NCI-H748 (cell line): ENCODE measurements around the gene BBLN.
A peak's percentile ranks its signal among the peaks of the same experiment; 100 is the strongest.

Experiments used
- DNase-seq: peaks from one replicate; lab custom pipeline; 2025; ENCODE audit not compliant: unreplicated experiment; lab: John Stamatoyannopoulos, UW

BBLN gene

GRCh38 chr9:128144239-128145181 is 15.6 kb upstream of the BBLN start:
- DNase-seq = no peak

GRCh38 chr9:128145536-128145935 is 14.5 kb upstream of the BBLN start:
- DNase-seq = no peak

- DNase-seq = no peak
These were observed 14.1 kb upstream of the BBLN start for GRCh38 chr9:128145951-128146351.

GRCh38 chr9:128146591-128147120 is 13.4 kb upstream of the BBLN start:
- no peak for DNase-seq

GRCh38 chr9:128148509-128149000 is 11.5 kb upstream of the BBLN start:
- no peak for DNase-seq

- no peak for DNase-seq
These were observed 10.9 kb upstream of the BBLN start, which contains the start of gene LCN2 for GRCh38 chr9:128149001-128149701. Gene LCN2, plus strand, starts transcription at chr9:128149453. Its CDS starts 73 bp downstream, at chr9:128149526.

GRCh38 chr9:128149951-128150593 is 10.0 kb upstream of the BBLN start:
- DNase-seq = no peak

- peak; percentile 31 for DNase-seq
These were observed 9.3 kb upstream of the BBLN start for GRCh38 chr9:128150594-128151308.

- DNase-seq = no peak
These were observed 8.5 kb upstream of the BBLN start for GRCh38 chr9:128151309-128152132.

GRCh38 chr9:128152133-128153059 is 7.7 kb upstream of the BBLN start:
- no peak for DNase-seq

- no peak for DNase-seq
These were observed 6.8 kb upstream of the BBLN start for GRCh38 chr9:128153060-128153946.

GRCh38 chr9:128153947-128154695 is 5.9 kb upstream of the BBLN start:
- DNase-seq = no peak

GRCh38 chr9:128155736-128156500 is 4.1 kb upstream of the BBLN start:
- no peak for DNase-seq

- no peak for DNase-seq
These were observed 612 bp upstream of the BBLN start for GRCh38 chr9:128159522-128159783.

- peak; percentile 57 for DNase-seq
These were observed 530 bp downstream of the BBLN start for GRCh38 chr9:128160603-128160987.

GRCh38 chr9:128161215-128161902 is 1.3 kb downstream of the BBLN start:
- peak; percentile 35 for DNase-seq
